Stimulated activated CD4-positive, alpha-beta T cell treated with anti-CD3 and anti-CD28 coated beads, TNF-alpha, amount 100 ng/mL, for 4 hours (primary cell): ENCODE data around the gene CDNF.

Experiments used
- DNase-seq, 3 experiments: peaks; one replicate each; pipeline ENCODE4 v3.0.0-alpha.2; 2020; ENCODE audit warnings: low read depth in 3 of 3

The CDNF gene

DNA sequence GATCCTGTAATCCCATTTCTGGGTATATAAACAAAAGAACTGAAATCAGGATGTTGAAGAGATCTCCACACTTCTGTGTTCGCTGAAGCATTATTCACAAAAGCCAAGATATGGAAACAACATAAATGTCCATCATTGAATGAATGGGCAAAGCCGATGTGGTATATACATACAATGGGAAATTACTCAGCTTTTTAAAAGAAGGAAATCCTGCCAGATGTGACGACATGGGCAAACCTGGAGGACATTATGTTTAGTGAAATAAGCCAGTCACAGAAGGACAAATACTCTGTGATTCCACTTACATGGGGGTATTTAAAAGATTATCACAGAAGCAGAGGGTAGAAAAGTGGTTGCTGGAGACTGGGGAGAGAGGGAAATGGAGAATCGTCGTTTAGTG lies 39.2 kb downstream of the CDNF start:
- DNase-seq = no peak

DNA sequence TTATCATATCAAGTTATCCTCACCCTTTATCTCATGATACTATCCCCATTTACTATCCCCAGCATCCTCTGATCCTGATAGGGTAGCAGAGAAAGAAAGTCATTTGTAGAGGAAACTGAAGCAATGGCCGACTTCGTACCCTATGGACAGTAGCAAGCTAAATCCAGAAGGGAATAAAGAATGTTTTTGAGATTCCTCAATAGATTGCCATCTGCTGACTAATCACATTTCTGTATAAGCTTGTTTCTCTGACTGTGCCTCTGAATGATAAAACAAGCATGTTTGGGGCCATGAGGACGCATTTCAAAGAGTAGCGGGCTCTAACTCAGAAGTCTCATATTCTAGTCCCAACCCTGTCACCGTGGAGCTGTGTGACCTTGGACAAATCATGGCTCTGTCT lies 49.9 kb downstream of the CDNF start:
- no peak for DNase-seq

DNA sequence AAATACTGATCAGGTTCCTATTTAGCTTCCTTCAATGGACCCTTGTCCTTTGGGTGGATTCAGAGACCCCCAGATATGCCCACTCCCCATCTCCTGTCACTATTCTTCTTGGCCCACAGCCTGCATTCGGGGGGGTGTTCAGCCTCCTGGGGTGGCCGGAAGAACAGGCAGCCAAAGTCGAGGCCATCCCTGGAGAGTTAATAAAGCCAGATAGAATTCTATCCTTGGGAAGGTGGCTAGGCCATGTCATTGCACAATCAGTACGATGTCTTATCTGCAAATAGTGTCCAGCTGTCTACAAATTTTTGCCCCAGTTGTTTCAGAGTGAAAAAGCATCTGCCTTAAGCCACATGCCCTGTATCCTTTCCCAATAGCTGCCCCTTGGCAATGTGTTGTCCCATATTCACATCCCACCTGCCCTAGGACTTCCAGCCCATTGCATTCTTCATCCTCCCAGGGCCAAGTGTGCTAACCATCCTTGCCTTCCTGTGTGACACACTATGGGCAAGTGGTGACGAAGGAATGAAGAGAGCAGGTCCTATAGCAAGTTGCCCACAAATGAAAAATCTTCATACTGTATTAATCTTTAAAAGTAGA lies 53.3 kb downstream of the CDNF start:
- no peak for DNase-seq

- DNase-seq = no peak
Measured at GRCh38 chr10:14782691-14783363, 55.0 kb downstream of the CDNF start.

DNA sequence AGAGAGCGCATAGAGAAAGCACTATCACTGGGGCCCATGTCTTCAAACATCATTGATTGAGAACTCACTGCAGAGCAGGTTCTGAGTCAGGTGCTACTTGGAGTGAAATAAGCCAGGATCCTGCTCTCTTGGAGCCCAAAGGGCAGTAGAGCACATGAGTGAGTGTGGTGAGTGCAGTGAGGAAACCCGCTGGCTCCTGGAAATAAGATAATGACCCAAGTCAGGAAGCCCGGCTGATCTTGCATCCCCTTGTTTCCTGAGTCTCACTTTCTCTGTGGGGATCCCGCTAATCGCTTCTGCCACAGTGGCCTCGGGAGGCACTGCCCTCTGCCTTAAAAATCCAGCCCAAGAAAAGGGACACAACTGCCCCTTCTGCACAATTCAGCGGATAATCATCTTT lies 56.1 kb downstream of the CDNF start:
- no peak for DNase-seq

GRCh38 chr10:14779001-14779651 lies 58.7 kb downstream of the CDNF start:
- no peak for DNase-seq

DNA sequence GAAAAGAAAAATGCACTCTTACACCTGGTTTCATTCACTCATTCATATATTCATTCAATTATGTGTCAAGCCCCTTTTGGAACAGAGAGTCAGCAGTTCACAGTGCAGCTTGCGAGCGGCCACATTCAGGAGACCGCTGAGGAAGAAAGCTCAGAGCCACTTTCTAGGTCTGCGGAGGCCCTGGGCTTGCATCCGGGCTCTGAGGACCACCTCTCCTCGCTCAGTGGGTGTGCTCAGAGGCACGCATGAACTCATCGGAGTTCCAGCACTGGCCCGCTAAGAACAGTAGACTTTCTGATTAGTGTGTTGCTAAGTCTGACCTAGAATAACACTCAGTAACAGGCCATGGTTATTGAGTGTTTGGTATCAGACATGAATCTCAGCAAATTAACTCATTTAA lies 61.3 kb downstream of the CDNF start:
- no peak for DNase-seq

DNA sequence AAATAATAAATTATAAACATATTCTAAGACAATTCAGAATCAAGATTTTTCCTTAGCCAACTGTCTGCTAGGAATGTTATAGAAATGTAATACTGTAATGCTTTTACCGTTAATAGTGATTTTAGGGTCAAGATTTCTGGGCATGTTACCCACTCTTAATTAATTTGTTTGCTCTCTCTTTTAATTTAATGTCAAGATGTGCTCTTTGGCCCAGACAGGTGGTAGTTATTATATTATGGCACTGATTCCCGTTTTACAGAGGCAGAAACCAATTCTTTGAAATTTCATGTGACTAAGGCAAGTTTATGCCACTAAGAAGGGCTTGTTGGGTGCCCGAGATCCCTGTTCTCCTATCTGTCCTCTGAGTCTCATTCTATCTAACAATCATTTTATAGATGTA lies 62.2 kb downstream of the CDNF start:
- no peak for DNase-seq

- DNase-seq = no peak
Measured at GRCh38 chr10:14774797-14775196, 63.0 kb downstream of the CDNF start, which contains the start of gene FAM107B. FAM107B (minus strand) TSS chr10:14774897; CDS start chr10:14774663, 234 bp downstream.

- DNase-seq = no peak
Measured at GRCh38 chr10:14774214-14774580, 63.6 kb downstream of the CDNF start.

DNA sequence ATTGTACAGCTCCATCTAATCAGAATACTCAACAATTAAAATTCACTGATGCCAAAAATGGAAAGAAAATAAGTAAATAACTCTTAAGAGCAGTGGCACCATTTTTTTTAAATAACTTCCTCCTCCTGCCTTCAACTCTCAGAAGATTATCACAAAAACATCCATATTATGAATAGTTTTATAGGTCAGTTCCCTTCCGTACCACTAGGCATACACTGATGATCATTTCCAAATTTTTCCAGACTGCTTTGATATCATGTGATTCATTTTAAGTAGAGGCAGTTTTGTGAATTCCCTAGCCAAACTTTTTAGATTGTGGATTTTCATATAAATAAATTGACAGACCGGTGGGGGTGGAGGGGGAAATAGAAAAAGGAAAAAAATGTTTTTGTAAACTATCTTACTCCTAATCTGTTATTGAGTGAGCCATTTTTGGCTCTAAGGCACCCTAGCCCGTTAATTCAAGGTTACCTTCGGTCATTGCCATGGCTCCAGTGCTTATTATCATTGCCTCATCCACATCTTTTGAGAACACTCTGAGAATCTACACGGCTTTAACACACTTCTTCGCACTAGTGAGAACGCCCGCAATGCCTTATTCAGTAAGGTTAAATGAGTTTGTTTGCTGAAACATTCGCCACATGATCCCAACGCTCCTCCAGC lies 64.2 kb downstream of the CDNF start:
- no peak for DNase-seq

DNA sequence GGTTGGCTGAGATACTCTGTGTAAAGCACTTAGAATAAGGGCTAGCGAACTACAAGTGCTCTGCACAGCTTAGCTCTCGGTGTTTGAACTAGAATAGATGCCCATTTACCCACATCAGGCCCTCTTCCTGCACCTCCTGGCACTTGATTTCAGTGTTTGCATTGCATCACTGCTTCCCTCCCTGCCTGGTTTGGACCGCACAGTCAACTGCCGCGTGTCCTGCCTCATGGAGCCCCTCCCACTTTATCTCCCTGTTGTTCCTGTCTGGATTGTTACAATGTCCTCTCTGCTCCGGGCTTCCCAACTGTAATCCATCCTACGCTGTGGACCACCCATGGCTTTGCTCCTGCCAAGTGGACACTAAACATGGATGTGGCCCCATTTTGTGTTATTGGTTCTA lies 65.4 kb downstream of the CDNF start:
- no peak for DNase-seq

DNA sequence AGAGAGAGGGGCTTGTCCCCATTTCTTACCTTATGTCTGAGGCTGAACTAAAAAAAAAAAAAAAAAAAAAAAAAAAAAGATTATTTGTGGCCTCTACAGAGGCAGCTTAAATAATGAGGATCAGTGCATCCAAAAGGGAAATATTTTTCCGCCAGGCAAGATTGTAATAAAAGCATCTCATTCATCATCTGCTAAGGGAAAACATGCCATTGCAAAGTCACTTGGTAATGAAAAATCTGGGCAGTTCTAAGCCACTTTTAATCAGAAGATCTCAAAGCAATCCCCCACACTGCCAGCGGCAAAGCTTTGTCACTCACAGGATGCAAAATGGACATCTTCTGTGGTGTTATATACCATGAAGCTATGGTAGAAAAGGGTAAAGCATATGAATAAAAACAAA lies 66.9 kb downstream of the CDNF start:
- DNase-seq = no peak
